ENCODE measurements around the gene CCDC146.

Gene CCDC146

DNA sequence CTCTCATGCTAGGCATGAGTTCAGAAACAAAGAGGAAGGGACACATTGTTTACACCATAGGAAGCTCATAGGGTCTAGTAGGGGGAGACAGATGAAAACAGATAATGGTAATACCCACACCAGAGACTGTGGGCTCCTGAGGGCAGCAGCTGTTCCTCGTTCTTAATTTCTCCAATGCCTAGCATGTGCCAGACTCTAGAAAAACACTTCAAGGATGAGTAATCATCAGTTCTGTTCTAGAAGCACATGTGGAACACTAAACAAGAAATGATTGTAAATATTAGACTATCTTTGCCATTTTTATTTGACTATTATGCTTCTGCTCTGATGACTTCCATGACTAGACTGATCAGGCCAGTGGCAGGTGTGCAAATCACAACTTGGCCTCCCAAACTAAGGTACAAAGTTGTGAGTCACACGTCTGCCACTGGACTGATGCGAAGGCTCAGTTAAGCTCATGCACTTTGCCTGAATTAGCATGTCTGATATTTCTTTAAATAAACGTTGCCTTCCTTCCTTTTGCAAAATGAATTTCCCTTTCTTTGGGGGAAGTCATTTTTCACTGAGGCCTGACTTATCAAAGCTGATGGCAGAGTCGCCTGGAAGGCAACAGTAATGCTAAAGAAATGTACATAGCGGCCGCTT lies 166.4 kb downstream of the CCDC146 start:
- no peak overlapping the region for H3K4me3 ChIP-seq (ENCODE audit: low read depth, low read length)
- no peak for TF ChIP-seq POLR2A (IDR thresholded peaks at IDR 0.05; ENCODE audit: extremely low read depth, insufficient read length)
- no peak for TF ChIP-seq CTCF (IDR thresholded peaks at IDR 0.05; ENCODE audit: low read depth, low read length)
- TF ChIP-seq, protein P1, sequence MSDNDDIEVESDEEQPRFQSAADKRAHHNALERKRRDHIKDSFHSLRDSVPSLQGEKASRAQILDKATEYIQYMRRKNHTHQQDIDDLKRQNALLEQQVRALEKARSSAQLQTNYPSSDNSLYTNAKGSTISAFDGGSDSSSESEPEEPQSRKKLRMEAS (IDR thresholded peaks at IDR 0.05; ENCODE audit: low read depth, low read length): no peak
- no peak for DNase-seq (ENCODE audit: low read depth)

- no peak for DNase-seq (ENCODE audit: low read depth)
- TF ChIP-seq CTCF (IDR thresholded peaks at IDR 0.05; ENCODE audit: low read depth, low read length) (no peak), POLR2A (IDR thresholded peaks at IDR 0.05; ENCODE audit: extremely low read depth, insufficient read length) (no peak), MYC (IDR thresholded peaks at IDR 0.05; ENCODE audit: low read depth, low read length) (no peak)
- TF ChIP-seq, protein P1 (IDR thresholded peaks at IDR 0.05; ENCODE audit: low read depth, low read length): no peak
- no peak overlapping the region for H3K4me3 ChIP-seq (ENCODE audit: low read depth, low read length)
Observed at GRCh38 chr7:77289387-77289786, 167.0 kb downstream of the CCDC146 start.

GRCh38 chr7:77290425-77290824 lies 168.0 kb downstream of the CCDC146 start:
- DNase-seq (ENCODE audit: low read depth): no peak
- no peak overlapping the region for H3K4me3 ChIP-seq (ENCODE audit: low read depth, low read length)
- no peak for TF ChIP-seq CTCF (IDR thresholded peaks at IDR 0.05; ENCODE audit: low read depth, low read length)
- TF ChIP-seq MYC (IDR thresholded peaks at IDR 0.05; ENCODE audit: low read depth, low read length): no peak
- TF ChIP-seq, protein P1 (IDR thresholded peaks at IDR 0.05; ENCODE audit: low read depth, low read length): no peak
- no peak for TF ChIP-seq POLR2A (IDR thresholded peaks at IDR 0.05; ENCODE audit: extremely low read depth, insufficient read length)

GRCh38 chr7:77293046-77293445 lies 170.6 kb downstream of the CCDC146 start:
- no peak overlapping the region for H3K4me3 ChIP-seq (ENCODE audit: low read depth, low read length)
- DNase-seq (ENCODE audit: low read depth): no peak
- TF ChIP-seq POLR2A (IDR thresholded peaks at IDR 0.05; ENCODE audit: extremely low read depth, insufficient read length) (no peak), CTCF (IDR thresholded peaks at IDR 0.05; ENCODE audit: low read depth, low read length) (peak; percentile 15)

DNA sequence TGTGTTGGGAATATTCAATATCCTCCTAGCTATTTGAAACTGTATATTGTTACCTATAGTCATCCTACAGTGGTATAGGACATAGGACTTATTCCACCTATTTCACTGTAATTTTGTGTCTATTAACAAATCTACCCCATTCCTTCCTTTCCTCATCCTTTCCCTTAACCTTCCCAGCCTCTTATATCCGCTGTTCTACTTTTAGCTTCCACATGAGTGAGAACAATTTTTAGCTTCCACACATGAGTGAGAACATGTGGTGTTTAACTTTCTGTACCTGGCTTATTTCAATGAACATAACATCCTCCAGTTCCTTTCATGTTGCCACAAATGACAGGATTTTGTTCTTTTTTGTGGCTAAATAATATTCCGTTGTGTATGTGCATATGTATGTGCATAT lies 173.1 kb downstream of the CCDC146 start:
- TF ChIP-seq, protein P1 (IDR thresholded peaks at IDR 0.05; ENCODE audit: low read depth, low read length): no peak
- TF ChIP-seq MYC (IDR thresholded peaks at IDR 0.05; ENCODE audit: low read depth, low read length) (no peak), CTCF (IDR thresholded peaks at IDR 0.05; ENCODE audit: low read depth, low read length) (no peak), POLR2A (IDR thresholded peaks at IDR 0.05; ENCODE audit: extremely low read depth, insufficient read length) (no peak)
- no peak overlapping the region for H3K4me3 ChIP-seq (ENCODE audit: low read depth, low read length)
- DNase-seq (ENCODE audit: low read depth): no peak
